Subcutaneous abdominal adipose tissue (tissue), 5 donors: ENCODE data around the gene TMEM235.
A peak's percentile ranks its signal among the peaks of the same experiment; 100 is the strongest.

ENCODE experiments used
- H3K27ac ChIP-seq: one replicate; pipeline ENCODE4 v1.7.0; 2013; ENCODE audit warnings: low read depth, mild to moderate bottlenecking, inconsistent platforms, low read length, moderate library complexity
- H3K27me3 ChIP-seq, 5 donors: one replicate each; pipeline ENCODE4 v1.7.0; 2013; ENCODE audit warnings: low read length in 5 of 5, inconsistent platforms in 1 of 5; ENCODE audit not compliant: control insufficient read depth in 5 of 5, insufficient read depth in 4 of 5
- H3K36me3 ChIP-seq, 5 donors: one replicate each; pipeline ENCODE4 v1.7.0; 2013; ENCODE audit warnings: low read length in 5 of 5; ENCODE audit not compliant: control insufficient read depth in 5 of 5, insufficient read depth in 5 of 5
- H3K4me1 ChIP-seq, 5 donors: one replicate each; pipeline ENCODE4 v1.7.0; 2013; ENCODE audit warnings: low read length in 5 of 5, mild to moderate bottlenecking in 3 of 5, moderate library complexity in 1 of 5; ENCODE audit not compliant: control insufficient read depth in 5 of 5, insufficient read depth in 5 of 5
- H3K4me3 ChIP-seq, 5 donors: one replicate each; pipeline ENCODE4 v1.7.0; 2013; ENCODE audit warnings: low read length in 5 of 5, low read depth in 1 of 5
- H3K9ac ChIP-seq, 5 donors: one replicate each; pipeline ENCODE4 v1.7.0; 2013; ENCODE audit warnings: low read length in 5 of 5, mild to moderate bottlenecking in 4 of 5, moderate library complexity in 3 of 5
- H3K9me3 ChIP-seq, 5 donors: one replicate each; pipeline ENCODE4 v1.7.0; 2013; ENCODE audit warnings: low read length in 5 of 5; ENCODE audit not compliant: control insufficient read depth in 5 of 5
- donor health status: healthy.
- donor health status: healthy.
- donor health status: healthy.
- donor health status: healthy.
- donor health status: healthy.

TMEM235 gene

GRCh38 chr17:78238823-78239488 lies 7.5 kb downstream of the TMEM235 start:
- Histone ChIP-seq H3K4me1 (peaks cover 0 to 10% (median 0%) of the 10 kb centered on the region in 5 donors), H3K9ac (no peak overlapping the region), H3K36me3 (no peaks in the 10 kb centered on the region), H3K27ac (no peak overlapping the region), H3K27me3 (peaks cover 0 to 5% (median 2%) of the 10 kb centered on the region in 5 donors), H3K4me3 (no peak overlapping the region), H3K9me3 (no peaks in the 10 kb centered on the region)

GRCh38 chr17:78239489-78239931 lies 8.1 kb downstream of the TMEM235 start:
- no peak overlapping the region for H3K9ac ChIP-seq
- H3K4me3 ChIP-seq: no peak overlapping the region
- H3K4me1 ChIP-seq: peaks cover 0 to 7% (median 0%) of the 10 kb centered on the region in 5 donors
- H3K27ac ChIP-seq: no peak overlapping the region
- peaks cover 0 to 4% (median 2%) of the 10 kb centered on the region in 5 donors for H3K27me3 ChIP-seq
- H3K9me3 ChIP-seq: no peaks in the 10 kb centered on the region
- no peaks in the 10 kb centered on the region for H3K36me3 ChIP-seq

GRCh38 chr17:78240012-78240655 lies 8.7 kb downstream of the TMEM235 start:
- Histone ChIP-seq H3K36me3 (no peaks in the 10 kb centered on the region), H3K4me3 (no peak overlapping the region), H3K4me1 (peaks cover 0 to 2% (median 0%) of the 10 kb centered on the region in 5 donors), H3K9ac (no peak overlapping the region), H3K27me3 (peaks cover 0 to 4% (median 2%) of the 10 kb centered on the region in 5 donors), H3K9me3 (no peaks in the 10 kb centered on the region), H3K27ac (no peak overlapping the region)

GRCh38 chr17:78240839-78241238 lies 9.4 kb downstream of the TMEM235 start:
- Histone ChIP-seq H3K4me3 (no peak overlapping the region), H3K9me3 (no peaks in the 10 kb centered on the region), H3K27me3 (peaks cover 0 to 4% (median 2%) of the 10 kb centered on the region in 5 donors), H3K36me3 (no peaks in the 10 kb centered on the region), H3K4me1 (no peaks in the 10 kb centered on the region), H3K27ac (no peak overlapping the region), H3K9ac (no peak overlapping the region)

GRCh38 chr17:78241277-78242023 lies 10.0 kb downstream of the TMEM235 start:
- H3K27me3 ChIP-seq: peaks cover 0 to 4% (median 2%) of the 10 kb centered on the region in 5 donors
- no peaks in the 10 kb centered on the region for H3K4me1 ChIP-seq
- H3K9me3 ChIP-seq: no peaks in the 10 kb centered on the region
- H3K9ac ChIP-seq: no peak overlapping the region
- no peaks in the 10 kb centered on the region for H3K36me3 ChIP-seq
- no peak overlapping the region for H3K27ac ChIP-seq
- no peak overlapping the region for H3K4me3 ChIP-seq

- Histone ChIP-seq H3K27me3 (peaks cover 0 to 4% (median 2%) of the 10 kb centered on the region in 5 donors), H3K36me3 (no peaks in the 10 kb centered on the region), H3K4me3 (no peak overlapping the region), H3K4me1 (peaks cover 0 to under 1% (median 0%) of the 10 kb centered on the region in 5 donors), H3K9ac (no peak overlapping the region), H3K9me3 (no peaks in the 10 kb centered on the region), H3K27ac (no peak overlapping the region)
Observed at GRCh38 chr17:78242024-78242742, 10.8 kb downstream of the TMEM235 start.

- Histone ChIP-seq H3K9ac (no peak overlapping the region), H3K36me3 (no peaks in the 10 kb centered on the region), H3K9me3 (no peaks in the 10 kb centered on the region), H3K4me1 (peaks cover 0 to 39% (median 18%) of the 10 kb centered on the region in 5 donors), H3K27ac (no peak overlapping the region), H3K4me3 (no peak overlapping the region), H3K27me3 (peaks cover 0 to 9% (median 2%) of the 10 kb centered on the region in 5 donors)
Observed at GRCh38 chr17:78247304-78247703, 15.9 kb downstream of the TMEM235 start.

GRCh38 chr17:78248051-78248914 lies 16.9 kb downstream of the TMEM235 start:
- Histone ChIP-seq H3K9ac (peak overlapping the region in 2 of 5 donors; percentile 7 to 72), H3K4me3 (peak overlapping the region in 2 of 5 donors; percentile 30 to 49), H3K27ac (peak overlapping the region; percentile 33), H3K9me3 (no peaks in the 10 kb centered on the region), H3K36me3 (no peaks in the 10 kb centered on the region), H3K4me1 (peaks cover 0 to 40% (median 23%) of the 10 kb centered on the region in 5 donors), H3K27me3 (peaks cover 0 to 9% (median 2%) of the 10 kb centered on the region in 5 donors)
